Measurements from ENCODE around the gene ZSWIM5. TPM values are rescaled to one million over a fixed set of nuclear protein-coding genes. Genes with fewer than 3 reads are reported as not detected.

ZSWIM5 gene
- total and polyA plus RNA-seq, 11 donors = 0.19 to 1.7 (median 0.81) TPM

- WGBS, 4 donors = 90 to 95% (median 92%) methylated on average over 3 of the region's 3 CpGs
- intact Hi-C loops (cut with DNase I) = loop anchor here in 5 of 10 donors (5.0 to 10.0 kb wide), 4 partner anchors 171 to 221 kb away; partner anchors contain the start of gene BEST4 (in 1 of the 5)
Observed at GRCh38 chr1:45008076-45008475, 198.3 kb downstream of the ZSWIM5 start.

GRCh38 chr1:45007311-45007710 lies 199.1 kb downstream of the ZSWIM5 start:
- peaks cover 0 to 28% (median 20%) of the 10 kb centered on the region in 12 donors for H3K4me1 ChIP-seq
- no peak overlapping the region for H3K27ac ChIP-seq
- no peak for ATAC-seq
- 83 to 87% (median 87%) methylated on average over 11 of the region's 11 CpGs for WGBS, 4 donors
- H3K4me3 ChIP-seq = no peak overlapping the region
- intact Hi-C loops (cut with DNase I) = loop anchor here in 5 of 10 donors (5.0 to 10.0 kb wide), 4 partner anchors 170 to 220 kb away; partner anchors contain the start of gene BEST4 (in 1 of the 5)
- H3K27me3 ChIP-seq = no peaks in the 10 kb centered on the region
- no peak for TF ChIP-seq POLR2A (IDR thresholded peaks at IDR 0.05)
- no peak for TF ChIP-seq CTCF (IDR thresholded peaks at IDR 0.05)
- no peaks in the 10 kb centered on the region for H3K9me3 ChIP-seq
- peaks cover 0 to 75% (median 73%) of the 10 kb centered on the region in 9 donors for H3K36me3 ChIP-seq
- no peak for DNase-seq

More at GRCh38 chr1:45008076-45008475, 198.3 kb downstream of the ZSWIM5 start:
- Histone ChIP-seq H3K4me3 (no peak overlapping the region), H3K27ac (no peak overlapping the region), H3K4me1 (peaks cover 2 to 36% (median 26%) of the 10 kb centered on the region in 12 donors), H3K27me3 (no peaks in the 10 kb centered on the region), H3K36me3 (peaks cover 0 to 67% (median 65%) of the 10 kb centered on the region in 9 donors), H3K9me3 (no peaks in the 10 kb centered on the region)
- TF ChIP-seq CTCF (IDR thresholded peaks at IDR 0.05) (no peak), POLR2A (IDR thresholded peaks at IDR 0.05) (no peak)
- no peak for ATAC-seq
- DNase-seq = no peak

DNA sequence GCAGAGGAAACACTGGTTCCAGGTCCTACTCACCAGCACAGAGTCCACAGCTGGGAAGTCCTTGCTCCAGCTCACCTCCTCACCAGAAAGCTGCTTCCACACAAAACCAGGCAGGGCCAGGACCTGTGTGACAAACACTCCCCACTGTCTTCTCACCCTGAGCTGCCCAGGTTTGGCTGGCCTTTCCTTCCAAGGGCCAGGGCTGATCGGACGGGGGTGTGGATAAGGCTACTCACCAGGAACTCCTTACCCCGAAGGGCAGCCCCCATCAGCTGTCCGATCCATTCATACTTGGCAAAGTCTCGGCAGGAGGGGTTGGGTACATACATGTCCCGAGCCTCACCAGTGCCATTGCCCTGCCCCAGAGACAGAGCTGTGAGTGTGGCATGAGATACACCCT lies 200.6 kb downstream of the ZSWIM5 start:
- DNase-seq = no peak
- intact Hi-C loops (cut with DNase I) = loop anchor here in 5 of 10 donors (5.0 to 10.0 kb wide), 4 partner anchors 168 to 218 kb away; partner anchors contain the start of gene BEST4 (in 1 of the 5)
- no peak for ATAC-seq
- Histone ChIP-seq H3K4me1 (peaks cover 0 to 28% (median 13%) of the 10 kb centered on the region in 12 donors), H3K27me3 (no peaks in the 10 kb centered on the region), H3K36me3 (peaks cover 0 to 80% (median 79%) of the 10 kb centered on the region in 9 donors), H3K27ac (no peak overlapping the region), H3K4me3 (no peak overlapping the region), H3K9me3 (no peaks in the 10 kb centered on the region)
- TF ChIP-seq POLR2A (IDR thresholded peaks at IDR 0.05) = no peak
- no peak for TF ChIP-seq CTCF (IDR thresholded peaks at IDR 0.05)
- WGBS, 4 donors = 89 to 94% (median 93%) methylated on average over 6 of the region's 6 CpGs

DNA sequence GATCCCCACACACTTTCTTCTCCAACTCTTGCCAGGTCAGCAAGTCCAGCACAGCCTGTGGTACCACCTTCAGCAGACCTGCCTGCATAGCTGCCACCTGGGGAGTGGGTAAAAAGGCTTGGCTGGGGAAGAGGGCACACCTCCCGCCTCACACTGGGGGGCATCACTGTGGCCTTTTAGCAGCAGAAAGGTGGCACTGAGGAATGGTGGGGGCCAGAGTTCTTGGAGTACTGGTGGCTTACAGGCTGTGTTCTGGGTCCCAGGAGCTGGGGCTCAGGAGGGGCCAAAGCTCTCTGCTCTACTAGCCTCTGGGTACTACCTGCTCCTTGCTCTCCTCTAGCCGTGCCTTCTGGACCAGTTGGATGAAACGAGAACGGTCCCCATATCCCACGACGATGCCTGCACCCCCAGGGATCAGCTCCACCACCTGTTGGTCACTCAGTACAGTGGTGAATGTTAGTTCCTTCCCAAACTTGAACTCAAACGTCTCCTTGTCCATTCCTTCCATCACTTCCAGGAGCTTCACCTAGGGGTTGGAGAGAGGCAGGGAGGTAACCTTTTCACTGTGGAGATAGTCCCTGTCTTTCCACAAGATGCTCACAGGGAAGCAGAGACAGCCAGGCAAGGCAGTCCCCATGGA lies 202.0 kb downstream of the ZSWIM5 start:
- DNase-seq (no peak), ATAC-seq (no peak)
- TF ChIP-seq CTCF (IDR thresholded peaks at IDR 0.05) (no peak), POLR2A (IDR thresholded peaks at IDR 0.05) (no peak)
- H3K36me3 ChIP-seq = peaks cover 0 to 78% (median 76%) of the 10 kb centered on the region in 9 donors
- 78 to 86% (median 85%) methylated on average over 7 of the region's 7 CpGs for WGBS, 4 donors
- no peaks in the 10 kb centered on the region for H3K9me3 ChIP-seq
- no peaks in the 10 kb centered on the region for H3K27me3 ChIP-seq
- peaks cover 0 to 21% (median 4%) of the 10 kb centered on the region in 12 donors for H3K4me1 ChIP-seq
- no peak overlapping the region for H3K27ac ChIP-seq
- intact Hi-C loops (cut with DNase I) = loop anchor here in 3 of 10 donors (10.0 kb wide), 2 partner anchors 170 to 210 kb away; no protein-coding TSS in a partner anchor
- H3K4me3 ChIP-seq = no peak overlapping the region
